ENCODE data around the gene ZRANB1. TPM values are rescaled to one million over a fixed set of nuclear protein-coding genes. Genes with fewer than 3 reads are reported as not detected.

ZRANB1 gene
- total and polyA plus RNA-seq, 10 of the 15 experiments (the other 5 are each of a cell fraction or from before 2014, with no cell fraction given): 1.7 to 11.8 (median 6.2) TPM

DNA sequence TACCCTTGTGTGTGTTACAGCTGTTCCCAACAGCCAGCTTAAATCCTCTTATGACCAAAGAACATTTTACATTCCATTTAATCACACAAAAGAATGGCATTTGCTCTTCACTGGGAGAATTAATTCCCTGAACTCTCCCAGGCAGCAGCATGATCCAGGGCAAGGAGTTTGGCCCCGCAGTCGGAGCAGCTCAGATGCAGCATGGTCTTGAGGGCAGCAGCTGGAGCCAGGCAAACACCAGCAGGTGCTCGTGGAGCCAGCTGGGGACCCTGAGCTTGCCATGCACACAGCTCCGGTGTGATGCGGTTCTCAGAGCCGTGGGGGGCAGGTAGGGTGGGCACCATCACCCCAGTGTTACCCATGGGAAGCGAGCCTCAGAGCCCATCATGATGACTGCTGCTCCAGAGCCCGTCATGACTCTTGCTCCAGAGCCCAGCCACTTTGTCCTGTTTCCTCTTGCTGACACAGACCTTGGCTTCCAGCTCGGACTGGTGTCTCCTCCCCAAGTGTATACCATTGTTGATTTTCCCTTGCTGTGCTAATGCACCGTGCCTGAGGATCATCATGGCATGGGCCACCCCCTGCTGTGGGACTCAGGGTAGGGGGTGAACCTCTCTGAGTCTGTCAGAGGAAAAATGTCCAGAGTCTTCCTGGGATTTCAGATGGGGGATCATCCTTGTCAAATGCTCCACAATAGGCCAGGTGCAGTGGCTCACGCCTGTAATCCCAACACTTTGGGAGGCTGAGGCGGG is 75.8 kb downstream of the ZRANB1 start:
- FAIRE-seq (no peak), DNase-seq (ENCODE audit: low read depth, low spot score) (no peak), ATAC-seq (no peak)
- intact Hi-C loops (cut with micrococcal nuclease; ENCODE audit: unreplicated experiment): no loop called here
- Histone ChIP-seq H3K79me2 (ENCODE audit: control insufficient read depth, insufficient read depth, low read length) (no peaks in the 10 kb centered on the region), H3K4me1 (ENCODE audit: control insufficient read depth, insufficient read depth, low read length) (no peaks in the 10 kb centered on the region), H3K4me3 (no peak overlapping the region), H4K20me1 (ENCODE audit: control insufficient read depth, insufficient read depth) (no peaks in the 10 kb centered on the region), H3K27me3 (replicated peaks in 1 of 2; ENCODE audit: control insufficient read depth in 2 of 2, insufficient read depth in 2 of 2, low read length in 1 of 2) (peaks cover 3 to 4% of the 10 kb centered on the region in 2 experiments; a peak in 2 of 4 replicates), H3K36me3 (ENCODE audit: control insufficient read depth in 2 of 2, insufficient read depth in 2 of 2, low read length in 1 of 2) (no peaks in the 10 kb centered on the region), H3K4me2 (ENCODE audit: control insufficient read depth, insufficient read depth) (no peak overlapping the region), H2AFZ (ENCODE audit: control insufficient read depth, low read depth, low read length) (no peak overlapping the region), H3K27ac (ENCODE audit: control insufficient read depth, insufficient read depth) (no peak overlapping the region), H3K9me3 (replicated peaks; ENCODE audit: control insufficient read depth, insufficient read depth, low read length) (no peaks in the 10 kb centered on the region; the same call in 2 of the 3 replicates), H3K9ac (ENCODE audit: control insufficient read depth, insufficient read depth, low read length) (no peak overlapping the region)
- POLR2A ChIA-PET: no interaction called here
- in situ Hi-C loops (cut with MboI): no loop called here
- RAD21 ChIA-PET (ENCODE audit: unreplicated experiment): no interaction called here
- CTCF ChIA-PET: no interaction called here
- no TSS peak for BruUV-seq (replicated peaks)
- SMC1A ChIA-PET (ENCODE audit: uncharacterized antibody, unreplicated experiment): interaction anchor here (0.9 kb wide), 1 partner anchor 31 kb away, joined by 3 read pairs; no protein-coding TSS in a partner anchor
- WGBS (ENCODE audit: insufficient coverage, insufficient replicate concordance, low lambda C conversion rate, missing lambda C conversion rate): 12% methylated on average over 12 of the region's 12 CpGs
- TF ChIP-seq IKZF1 (conservative IDR thresholded peaks at IDR 0.05): no peak
- TF ChIP-seq ZNF592 (IDR thresholded peaks at IDR 0.05): no peak
- no peak for TF ChIP-seq EED (IDR thresholded peaks at IDR 0.05; ENCODE audit: low read depth)
- TF ChIP-seq GABPA (IDR thresholded peaks at IDR 0.05; ENCODE audit: low read depth): no peak
- TF ChIP-seq BMI1 (IDR thresholded peaks at IDR 0.05; ENCODE audit: borderline replicate concordance): no peak
- TF ChIP-seq LARP7 (IDR thresholded peaks at IDR 0.05): no peak
- TF ChIP-seq RFX5 (IDR thresholded peaks at IDR 0.05; ENCODE audit: low read depth, low read length): no peak
- TF ChIP-seq POLR2A (IDR thresholded peaks at IDR 0.05; ENCODE audit: low read depth, low read length): no peak
- no peak for TF ChIP-seq SPI1 (IDR thresholded peaks at IDR 0.05; ENCODE audit: borderline replicate concordance, insufficient read depth, low read depth, low read length)
- TF ChIP-seq CREB1 (IDR thresholded peaks at IDR 0.05; ENCODE audit: low read depth): no peak
- TF ChIP-seq, protein P1, sequence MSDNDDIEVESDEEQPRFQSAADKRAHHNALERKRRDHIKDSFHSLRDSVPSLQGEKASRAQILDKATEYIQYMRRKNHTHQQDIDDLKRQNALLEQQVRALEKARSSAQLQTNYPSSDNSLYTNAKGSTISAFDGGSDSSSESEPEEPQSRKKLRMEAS (IDR thresholded peaks at IDR 0.05; ENCODE audit: low read depth, low read length): no peak
- no peak for TF ChIP-seq YY1 (IDR thresholded peaks at IDR 0.05; ENCODE audit: low read depth, low read length)
- no peak for TF ChIP-seq E2F4 (IDR thresholded peaks at IDR 0.05; ENCODE audit: low read depth, low read length)
- TF ChIP-seq, protein P2, sequence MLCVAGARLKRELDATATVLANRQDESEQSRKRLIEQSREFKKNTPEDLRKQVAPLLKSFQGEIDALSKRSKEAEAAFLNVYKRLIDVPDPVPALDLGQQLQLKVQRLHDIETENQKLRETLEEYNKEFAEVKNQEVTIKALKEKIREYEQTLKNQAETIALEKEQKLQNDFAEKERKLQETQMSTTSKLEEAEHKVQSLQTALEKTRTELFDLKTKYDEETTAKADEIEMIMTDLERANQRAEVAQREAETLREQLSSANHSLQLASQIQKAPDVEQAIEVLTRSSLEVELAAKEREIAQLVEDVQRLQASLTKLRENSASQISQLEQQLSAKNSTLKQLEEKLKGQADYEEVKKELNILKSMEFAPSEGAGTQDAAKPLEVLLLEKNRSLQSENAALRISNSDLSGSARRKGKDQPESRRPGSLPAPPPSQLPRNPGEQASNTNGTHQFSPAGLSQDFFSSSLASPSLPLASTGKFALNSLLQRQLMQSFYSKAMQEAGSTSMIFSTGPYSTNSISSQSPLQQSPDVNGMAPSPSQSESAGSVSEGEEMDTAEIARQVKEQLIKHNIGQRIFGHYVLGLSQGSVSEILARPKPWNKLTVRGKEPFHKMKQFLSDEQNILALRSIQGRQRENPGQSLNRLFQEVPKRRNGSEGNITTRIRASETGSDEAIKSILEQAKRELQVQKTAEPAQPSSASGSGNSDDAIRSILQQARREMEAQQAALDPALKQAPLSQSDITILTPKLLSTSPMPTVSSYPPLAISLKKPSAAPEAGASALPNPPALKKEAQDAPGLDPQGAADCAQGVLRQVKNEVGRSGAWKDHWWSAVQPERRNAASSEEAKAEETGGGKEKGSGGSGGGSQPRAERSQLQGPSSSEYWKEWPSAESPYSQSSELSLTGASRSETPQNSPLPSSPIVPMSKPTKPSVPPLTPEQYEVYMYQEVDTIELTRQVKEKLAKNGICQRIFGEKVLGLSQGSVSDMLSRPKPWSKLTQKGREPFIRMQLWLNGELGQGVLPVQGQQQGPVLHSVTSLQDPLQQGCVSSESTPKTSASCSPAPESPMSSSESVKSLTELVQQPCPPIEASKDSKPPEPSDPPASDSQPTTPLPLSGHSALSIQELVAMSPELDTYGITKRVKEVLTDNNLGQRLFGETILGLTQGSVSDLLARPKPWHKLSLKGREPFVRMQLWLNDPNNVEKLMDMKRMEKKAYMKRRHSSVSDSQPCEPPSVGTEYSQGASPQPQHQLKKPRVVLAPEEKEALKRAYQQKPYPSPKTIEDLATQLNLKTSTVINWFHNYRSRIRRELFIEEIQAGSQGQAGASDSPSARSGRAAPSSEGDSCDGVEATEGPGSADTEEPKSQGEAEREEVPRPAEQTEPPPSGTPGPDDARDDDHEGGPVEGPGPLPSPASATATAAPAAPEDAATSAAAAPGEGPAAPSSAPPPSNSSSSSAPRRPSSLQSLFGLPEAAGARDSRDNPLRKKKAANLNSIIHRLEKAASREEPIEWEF (IDR thresholded peaks at IDR 0.05; ENCODE audit: insufficient replicate concordance, low read depth, low read length): no peak
